NOMO-1 treated with dmso at 0.1 percent for 144 hours (cell line): Measurements from ENCODE around the gene SORBS1.

ENCODE experiments used
- DNase-seq: peaks from one replicate; lab custom pipeline; 2025; ENCODE audit not compliant: unreplicated experiment; lab: John Stamatoyannopoulos, UW

SORBS1 gene

GRCh38 chr10:95542330-95542729 lies 18.8 kb downstream of the SORBS1 start:
- DNase-seq, result no peak

- no peak for DNase-seq
Observed at GRCh38 chr10:95540514-95541052, 20.6 kb downstream of the SORBS1 start.

- no peak for DNase-seq
Observed at GRCh38 chr10:95539560-95540284, 21.4 kb downstream of the SORBS1 start.

GRCh38 chr10:95538412-95538811 lies 22.8 kb downstream of the SORBS1 start:
- DNase-seq, result no peak

- no peak for DNase-seq
Observed at GRCh38 chr10:95537542-95537927, 23.6 kb downstream of the SORBS1 start.

- no peak for DNase-seq
Observed at GRCh38 chr10:95536894-95537541, 24.2 kb downstream of the SORBS1 start.

- no peak for DNase-seq
Observed at GRCh38 chr10:95536017-95536416, 25.2 kb downstream of the SORBS1 start.

- no peak for DNase-seq
Observed at GRCh38 chr10:95535526-95535925, 25.6 kb downstream of the SORBS1 start.

- DNase-seq, result no peak
Observed at GRCh38 chr10:95533590-95533989, 27.6 kb downstream of the SORBS1 start.

- no peak for DNase-seq
Observed at GRCh38 chr10:95532536-95532935, 28.6 kb downstream of the SORBS1 start.

GRCh38 chr10:95531994-95532399 lies 29.2 kb downstream of the SORBS1 start:
- DNase-seq, result no peak

- DNase-seq, result no peak
Observed at GRCh38 chr10:95531058-95531809, 29.9 kb downstream of the SORBS1 start.

GRCh38 chr10:95530561-95530960 lies 30.6 kb downstream of the SORBS1 start:
- no peak for DNase-seq

GRCh38 chr10:95530029-95530428 lies 31.1 kb downstream of the SORBS1 start:
- DNase-seq, result no peak

- DNase-seq, result no peak
Observed at GRCh38 chr10:95526044-95526443, 35.1 kb downstream of the SORBS1 start.

GRCh38 chr10:95525033-95525418 lies 36.1 kb downstream of the SORBS1 start:
- no peak for DNase-seq

- DNase-seq, result no peak
Observed at GRCh38 chr10:95524358-95525032, 36.7 kb downstream of the SORBS1 start.

GRCh38 chr10:95522117-95522516 lies 39.1 kb downstream of the SORBS1 start:
- no peak for DNase-seq

GRCh38 chr10:95520617-95521016 lies 40.6 kb downstream of the SORBS1 start:
- DNase-seq, result no peak

- no peak for DNase-seq
Observed at GRCh38 chr10:95518455-95519452, 42.4 kb downstream of the SORBS1 start.
